MCF 10A (cell line): ENCODE measurements around the gene MEGF10. TPM values are rescaled to one million over a fixed set of nuclear protein-coding genes. Genes with fewer than 3 reads are reported as not detected.

Experiments
- BruUV-seq: library from RNA; stranded (reverse); fragments of 400-500 nt; replicated peaks from 2 replicates; lab custom pipeline; 2021; lab: Mats Ljungman, UMichigan
- CTCF ChIA-PET: fragments of 300-600 bp; sonication (Branson Sonifier 250); formaldehyde crosslinking; extraction: SDS; loops from one replicate; lab custom pipeline; 2021; ENCODE audit warnings: antibody characterized with exemption, inconsistent platforms; lab: Yijun Ruan, JAX
- POLR2A ChIA-PET: fragments of 300-600, 350-650 bp; sonication (Branson Sonifier 250); formaldehyde crosslinking; extraction: SDS; loops from one replicate; lab custom pipeline; 2020; ENCODE audit warnings: antibody characterized with exemption, inconsistent platforms; lab: Yijun Ruan, JAX
- DNase-seq: peaks from one replicate; pipeline ENCODE4 v3.0.0-alpha.2; 2018; ENCODE audit not compliant: unreplicated experiment
- H3K27ac Mint-ChIP-seq: one replicate; pipeline ENCODE4 v1.8.0; 2022; ENCODE audit warnings: mild to moderate bottlenecking, low read depth, mixed read lengths; ENCODE audit not compliant: unreplicated experiment
- H3K27me3 Mint-ChIP-seq: one replicate; pipeline ENCODE4 v1.8.0; 2022; ENCODE audit warnings: mixed read lengths; ENCODE audit not compliant: insufficient read depth, unreplicated experiment
- H3K36me3 Mint-ChIP-seq: one replicate; pipeline ENCODE4 v1.8.0; 2022; ENCODE audit warnings: mild to moderate bottlenecking, moderate library complexity, mixed read lengths; ENCODE audit not compliant: insufficient read depth, unreplicated experiment
- H3K4me1 Mint-ChIP-seq: one replicate; pipeline ENCODE4 v1.8.0; 2022; ENCODE audit warnings: mixed read lengths; ENCODE audit not compliant: insufficient read depth, unreplicated experiment
- H3K4me3 Mint-ChIP-seq: one replicate; pipeline ENCODE4 v1.8.0; 2022; ENCODE audit warnings: mild to moderate bottlenecking, moderate library complexity, mixed read lengths; ENCODE audit not compliant: unreplicated experiment
- H3K9me3 Mint-ChIP-seq: one replicate; pipeline ENCODE4 v1.8.0; 2022; ENCODE audit warnings: mixed read lengths; ENCODE audit not compliant: unreplicated experiment
- CTCF ChIP-seq: fragments of 200-600 bp; IDR thresholded peaks from one replicate; pipeline ENCODE4 v1.8.0; 2022; ENCODE audit warnings: antibody characterized with exemption, mild to moderate bottlenecking; ENCODE audit not compliant: unreplicated experiment
- intact Hi-C: fragments of 100-400 bp; cut with micrococcal nuclease; formaldehyde crosslinking; loops from 2 replicates; pipeline ENCODE4 v1.14.1; 2022
- total RNA-seq: library from RNA; stranded (reverse); gene quantifications from 2 replicates; pipeline ENCODE4 v1.2.3, GENCODE V29; 2022

Gene MEGF10
- total RNA-seq, 1 experiment from 2014 or later: not detected

- no peak for DNase-seq
- intact Hi-C loops: no loop called here
- no peaks in the 10 kb centered on the region for H3K9me3 Mint-ChIP-seq
- ChIA-PET CTCF (interaction anchor here (0.6 to 1.6 kb wide), 4 partner anchors 9 to 603 kb away, joined by 3 to 9 read pairs (median 4); no protein-coding TSS in a partner anchor), POLR2A (interaction anchor here (0.5 to 0.7 kb wide), 2 partner anchors 9 to 33 kb away, joined by 3 to 4 read pairs; no protein-coding TSS in a partner anchor)
- H3K27ac Mint-ChIP-seq: no peak overlapping the region
- H3K36me3 Mint-ChIP-seq: no peaks in the 10 kb centered on the region
- H3K4me3 Mint-ChIP-seq: no peak overlapping the region
- no peaks in the 10 kb centered on the region for H3K4me1 Mint-ChIP-seq
- TF ChIP-seq CTCF: no peak
- BruUV-seq: no TSS peak
- no peaks in the 10 kb centered on the region for H3K27me3 Mint-ChIP-seq
These were observed 127.8 kb downstream of the MEGF10 start for GRCh38 chr5:127418367-127418766.

GRCh38 chr5:127418974-127419682 lies 128.5 kb downstream of the MEGF10 start:
- Mint-ChIP-seq H3K27ac (no peak overlapping the region), H3K9me3 (no peaks in the 10 kb centered on the region), H3K4me1 (no peaks in the 10 kb centered on the region), H3K36me3 (no peaks in the 10 kb centered on the region), H3K27me3 (no peaks in the 10 kb centered on the region), H3K4me3 (no peak overlapping the region)
- no peak for TF ChIP-seq CTCF
- ChIA-PET CTCF (interaction anchor here (0.6 to 1.6 kb wide), 5 partner anchors 10 to 604 kb away, joined by 3 to 9 read pairs (median 3); no protein-coding TSS in a partner anchor), POLR2A (no interaction called here)
- intact Hi-C loops: no loop called here
- DNase-seq: no peak
- BruUV-seq: no TSS peak

GRCh38 chr5:127419683-127420257 lies 129.2 kb downstream of the MEGF10 start:
- H3K4me3 Mint-ChIP-seq: no peak overlapping the region
- intact Hi-C loops: no loop called here
- POLR2A ChIA-PET: no interaction called here

More at GRCh38 chr5:127419683-127420257, 129.2 kb downstream of the MEGF10 start:
- no peaks in the 10 kb centered on the region for H3K4me1 Mint-ChIP-seq
- DNase-seq: no peak
- no peaks in the 10 kb centered on the region for H3K9me3 Mint-ChIP-seq
- no peaks in the 10 kb centered on the region for H3K36me3 Mint-ChIP-seq
- no TSS peak for BruUV-seq
- no peaks in the 10 kb centered on the region for H3K27me3 Mint-ChIP-seq
- no peak overlapping the region for H3K27ac Mint-ChIP-seq
- TF ChIP-seq CTCF: no peak
- CTCF ChIA-PET: interaction anchor here (0.8 to 1.6 kb wide), 2 partner anchors 10 to 19 kb away, joined by 3 to 9 read pairs; no protein-coding TSS in a partner anchor
